Left colon (tissue), 2 donors: Measurements from ENCODE around the gene PRKCE. TPM values are rescaled to one million over a fixed set of nuclear protein-coding genes. Genes with fewer than 3 reads are reported as not detected.

ENCODE experiments used
- ATAC-seq: fragments of 200-7000 bp; cut with Tn5 transposase; one replicate; pipeline ENCODE4 v1.9.1; 2020; ENCODE audit warnings: mild to moderate bottlenecking, moderate library complexity
- DNase-seq, 2 donors: peaks; one replicate each; pipeline ENCODE4 v3.0.0-alpha.2; 2020
- intact Hi-C, 2 donors: fragments of 100-400 bp; cut with DNase I in 1 of 2; cut with micrococcal nuclease in 1 of 2; formaldehyde crosslinking; loops; one replicate each; pipeline versions ENCODE4 v1.11.2 to v1.14.0; 2022; cut with DNase I, micrococcal nuclease
- total RNA-seq, 2 donors: library from RNA; stranded (reverse); fragmentation: NEBNext Ultra II Directional; extraction: Animal tissue kit (Norgen Biotek cat#: 25700); gene quantifications; one replicate each; pipeline ENCODE4 v1.2.1, GENCODE V29; 2021
- donor health status: DM: no; HTN: no; CAD: no.
- donor health status: DM: yes; HTN: yes; CAD: no.

PRKCE gene
- total RNA-seq, 2 donors from 2014 or later: 22.2 to 29.2 TPM

DNA sequence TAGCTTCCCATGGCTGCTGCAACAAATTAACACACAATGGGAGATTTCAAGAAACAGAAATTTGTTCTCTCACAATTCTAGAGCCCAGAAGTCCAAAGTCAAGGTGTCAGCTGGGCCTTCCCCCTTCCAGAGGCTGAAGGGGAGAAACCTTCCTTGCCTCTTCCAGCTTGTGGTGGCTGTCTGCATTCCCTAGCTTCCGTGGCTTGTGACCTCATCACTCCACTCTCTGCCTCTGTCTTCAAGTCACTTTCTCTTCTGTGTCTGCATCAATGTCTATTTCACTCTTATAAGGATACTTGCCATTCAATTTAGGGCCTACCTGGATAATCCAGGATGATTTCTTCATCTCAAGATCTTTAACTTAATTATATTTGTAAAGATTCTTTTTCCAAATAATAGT lies 23.6 kb upstream of the PRKCE start:
- intact Hi-C loops: no loop called here
- DNase-seq (no peak), ATAC-seq (no peak)

DNA sequence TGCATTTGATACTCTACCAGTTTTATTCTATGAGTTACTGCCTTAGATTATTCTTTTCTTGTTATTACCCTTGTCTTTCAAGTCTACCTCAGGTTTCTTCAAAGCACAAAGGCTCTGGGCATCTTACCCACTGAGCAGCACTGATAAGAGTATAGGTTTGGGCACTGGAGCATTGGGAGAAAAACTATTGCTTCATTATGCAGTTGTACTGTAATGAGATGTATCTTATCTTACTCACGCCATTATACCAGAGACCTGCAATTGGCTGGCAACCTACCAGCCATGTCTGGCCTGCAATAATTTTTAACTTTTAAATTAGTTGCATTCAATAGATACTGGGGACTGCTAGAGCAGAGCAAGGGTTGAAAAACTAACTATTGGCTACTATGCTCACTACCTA lies 21.5 kb upstream of the PRKCE start:
- no peak for DNase-seq
- intact Hi-C loops: no loop called here

DNA sequence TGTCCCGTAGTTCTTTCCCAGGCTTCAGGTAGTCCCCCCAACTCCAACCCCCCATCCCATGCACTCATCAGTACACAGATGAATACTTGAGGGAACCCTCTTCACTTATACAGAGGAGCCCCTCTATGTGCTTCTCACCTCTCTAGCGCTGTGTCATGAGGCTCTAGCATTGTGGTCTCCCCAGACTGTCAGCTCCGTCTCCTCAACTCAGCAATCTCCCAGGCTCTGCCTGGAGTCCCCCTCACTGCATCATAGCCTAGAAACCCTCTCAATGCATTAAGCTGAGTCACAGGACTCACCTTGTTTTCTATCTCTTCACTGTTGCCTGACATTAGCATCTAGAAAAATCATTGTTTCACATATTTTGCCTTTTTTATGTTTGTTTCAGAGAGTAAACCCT lies 20.2 kb upstream of the PRKCE start:
- DNase-seq (no peak), ATAC-seq (no peak)
- intact Hi-C loops: no loop called here

More for the DNA sequence above, 21.5 kb upstream of the PRKCE start:
- ATAC-seq: no peak

DNA sequence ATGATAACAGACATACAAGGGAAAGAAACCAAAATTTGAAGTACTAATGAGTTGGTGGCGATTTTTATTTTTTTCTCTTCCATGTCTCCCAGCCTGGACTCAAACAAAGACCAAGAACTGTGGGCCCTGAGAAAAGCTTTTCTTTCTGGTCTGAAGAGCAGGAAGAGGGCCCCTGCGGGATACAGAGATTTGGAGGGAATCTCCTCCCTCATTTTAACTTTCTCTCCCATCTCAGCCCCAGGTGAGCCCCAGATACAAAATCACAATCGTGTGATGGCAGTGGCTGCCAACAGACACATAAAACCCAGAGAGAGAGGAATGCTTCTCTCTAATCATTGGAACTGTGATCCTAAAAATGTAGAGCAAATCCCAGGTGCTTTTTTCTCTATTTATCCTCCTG lies 19.5 kb upstream of the PRKCE start:
- ATAC-seq (no peak), DNase-seq (no peak)
- intact Hi-C loops: no loop called here

DNA sequence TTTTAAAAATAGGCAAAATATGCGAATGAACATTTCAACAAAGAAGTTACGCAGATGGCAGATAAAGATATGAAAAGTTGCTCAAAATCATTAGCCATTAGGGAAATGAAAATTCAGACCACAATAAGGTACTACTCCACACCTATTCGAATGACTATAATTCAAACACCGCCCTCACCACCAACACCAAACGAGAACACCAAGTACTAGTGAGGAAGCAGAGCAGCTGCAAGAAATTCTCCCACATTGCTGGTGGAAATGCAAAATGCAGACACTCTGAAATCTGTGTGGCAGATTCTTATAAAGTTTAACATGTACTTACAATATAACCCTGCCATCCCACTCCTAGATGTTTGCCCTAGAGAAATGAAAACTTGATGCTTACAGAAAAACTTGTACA lies 17.3 kb upstream of the PRKCE start:
- intact Hi-C loops: no loop called here
- ATAC-seq (no peak), DNase-seq (no peak)

DNA sequence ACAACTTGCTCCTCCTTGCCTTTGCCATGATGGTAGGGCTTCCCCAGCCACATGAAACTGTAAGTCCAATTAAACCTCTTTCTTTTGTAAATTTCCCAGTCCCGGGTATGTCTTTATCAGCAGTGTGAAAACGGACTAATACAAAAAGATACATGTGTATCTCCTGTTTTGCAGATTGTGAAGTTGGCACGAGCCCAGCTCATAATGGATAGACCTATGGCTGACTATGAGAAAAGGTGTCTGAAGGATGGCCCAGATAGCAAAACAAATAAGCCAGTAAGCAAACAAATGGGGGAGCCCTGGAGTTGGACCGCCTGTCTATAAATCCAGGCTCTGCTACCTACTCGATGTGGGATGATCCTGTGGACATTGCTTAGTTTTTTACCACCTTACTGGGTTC lies 15.5 kb upstream of the PRKCE start:
- ATAC-seq: no peak
- intact Hi-C loops: no loop called here
- no peak for DNase-seq

DNA sequence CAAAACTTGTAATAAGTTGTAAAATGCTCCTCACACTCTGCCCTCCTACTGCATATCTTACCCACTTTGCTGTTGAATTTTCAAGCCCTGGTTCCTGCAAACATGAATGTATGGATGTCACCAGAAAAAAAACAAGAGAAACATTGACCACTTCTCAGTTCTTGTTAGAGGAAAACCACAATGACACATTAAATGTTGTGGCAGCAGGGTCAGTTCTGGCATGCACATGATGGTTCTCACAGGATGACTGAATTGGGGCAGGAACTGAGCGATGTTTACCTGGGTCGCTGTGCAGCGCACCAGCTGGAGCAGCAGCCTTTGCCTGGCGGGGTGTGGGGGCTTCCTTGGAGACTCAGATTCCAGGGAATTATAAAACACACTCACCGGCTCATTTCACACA lies 14.0 kb upstream of the PRKCE start:
- no peak for DNase-seq
- ATAC-seq: no peak
- intact Hi-C loops: no loop called here

DNA sequence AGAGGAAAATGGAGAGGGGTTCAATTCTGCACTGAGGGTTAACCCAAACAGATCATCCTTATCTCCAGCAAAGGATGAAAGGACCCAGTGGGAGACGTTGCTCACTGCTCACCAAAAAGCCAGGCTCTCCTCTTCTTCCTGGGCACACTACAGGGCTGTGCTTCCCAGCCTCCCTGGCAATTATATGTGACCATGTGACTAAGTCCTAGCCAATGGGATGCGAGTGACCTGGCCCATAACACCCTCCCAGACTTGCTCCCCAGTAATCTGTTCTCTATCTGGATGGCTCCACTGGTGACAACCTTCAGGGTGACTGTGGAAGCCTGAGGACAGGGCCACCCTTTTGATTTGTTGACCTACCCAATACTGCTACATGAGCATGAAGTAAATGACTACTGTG lies 10.9 kb upstream of the PRKCE start:
- DNase-seq: no peak
- intact Hi-C loops: loop anchor here (5.0 kb wide), 1 partner anchor 297 kb away; no protein-coding TSS in a partner anchor

DNA sequence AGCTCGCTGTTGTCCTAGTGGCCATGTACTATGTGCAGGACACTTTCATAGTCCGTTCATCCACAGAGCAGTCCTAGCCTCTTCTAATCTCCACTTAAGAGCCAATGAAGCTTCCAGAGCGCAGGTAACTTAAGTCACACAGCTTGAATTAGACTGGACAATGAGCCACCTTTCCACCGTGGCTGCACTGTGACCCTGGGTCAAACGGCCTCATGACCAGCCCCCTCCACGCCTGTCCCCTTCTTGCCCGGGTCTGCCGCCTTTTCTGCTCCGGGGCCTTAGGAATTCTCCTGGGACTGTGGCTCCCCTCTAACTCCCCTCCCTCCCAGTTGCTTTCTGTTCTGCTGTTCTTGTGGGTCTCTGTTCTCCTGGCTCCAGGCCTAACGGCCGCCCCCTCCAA lies 8.4 kb upstream of the PRKCE start:
- DNase-seq: no peak
- intact Hi-C loops: loop anchor here (5.0 kb wide), 1 partner anchor 294 kb away; no protein-coding TSS in a partner anchor
- peak; percentile 35 for ATAC-seq

More for the DNA sequence above, 10.9 kb upstream of the PRKCE start:
- ATAC-seq: no peak

DNA sequence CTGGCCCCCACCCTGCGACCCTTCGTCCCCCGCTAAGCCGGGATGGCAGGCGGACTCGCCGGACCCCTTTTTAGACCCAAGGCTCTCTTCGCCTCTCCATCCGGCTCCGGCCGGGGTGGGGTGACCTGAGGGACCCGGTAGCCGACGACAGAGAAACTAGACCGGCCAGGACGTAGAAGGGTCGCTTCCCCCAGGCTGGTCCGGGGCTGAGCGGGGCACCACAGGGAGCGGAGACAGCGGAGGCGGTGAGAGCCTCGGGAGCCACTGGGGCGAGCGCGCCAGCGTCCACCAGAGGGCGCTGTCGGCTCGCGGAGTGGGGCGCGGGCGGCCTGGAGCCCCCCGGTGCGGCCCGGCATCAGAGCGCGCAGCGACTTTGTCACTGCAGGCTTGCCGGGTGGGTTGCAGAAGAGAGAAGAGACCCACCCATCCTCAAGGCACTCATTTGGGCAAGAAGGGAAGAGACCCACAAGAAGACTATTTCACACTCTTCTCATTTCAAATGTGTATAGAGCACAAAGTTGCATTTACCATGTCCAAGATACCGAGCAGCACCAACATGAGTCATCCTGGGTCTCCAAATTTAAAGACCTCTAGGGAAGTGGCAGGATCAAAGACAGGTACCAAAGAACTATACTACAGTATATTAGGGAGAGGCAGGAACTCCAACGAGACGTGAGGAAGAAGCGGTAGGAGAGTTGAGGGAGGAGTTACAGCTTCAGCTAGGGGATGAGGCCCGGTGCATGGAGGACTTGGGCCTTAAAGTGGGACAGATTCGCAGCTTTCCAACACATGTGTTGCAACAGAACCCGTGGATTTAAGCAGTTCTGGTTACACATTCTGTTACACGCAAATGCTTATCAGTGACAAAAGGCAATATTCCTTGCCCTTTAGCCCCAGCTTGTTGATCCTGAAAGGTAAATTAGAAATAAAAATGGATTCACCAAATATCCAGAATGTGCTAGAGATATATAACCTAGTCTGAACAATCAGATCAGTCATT lies 7.6 kb upstream of the PRKCE start:
- DNase-seq (peak in 1 of 2 donors; percentile 75), ATAC-seq (peak; percentile 96)
- intact Hi-C loops: loop anchor here (5.0 kb wide), 1 partner anchor 293 kb away; no protein-coding TSS in a partner anchor

DNA sequence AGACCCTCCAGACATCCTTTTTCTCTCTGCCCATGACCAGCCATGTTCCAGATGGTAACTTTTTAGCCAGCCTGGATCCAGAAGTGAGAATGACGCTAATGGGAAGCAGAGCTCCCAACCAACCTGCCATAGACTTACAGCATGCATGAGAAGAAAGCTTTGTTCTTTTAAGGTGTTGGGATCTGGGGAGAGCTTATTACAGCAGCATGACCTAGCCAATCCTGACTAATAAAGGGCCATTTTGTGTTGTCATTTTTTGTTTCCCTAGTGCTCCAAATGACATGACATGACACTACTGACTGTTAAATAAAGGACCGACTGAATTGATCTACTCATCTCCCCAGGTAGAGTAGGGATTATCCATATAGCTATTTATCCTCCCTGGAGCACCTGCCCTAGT lies 5.2 kb upstream of the PRKCE start:
- intact Hi-C loops: loop anchor here in 1 of 2 donors (5.0 kb wide), 1 partner anchor 131 kb away; no protein-coding TSS in a partner anchor

DNA sequence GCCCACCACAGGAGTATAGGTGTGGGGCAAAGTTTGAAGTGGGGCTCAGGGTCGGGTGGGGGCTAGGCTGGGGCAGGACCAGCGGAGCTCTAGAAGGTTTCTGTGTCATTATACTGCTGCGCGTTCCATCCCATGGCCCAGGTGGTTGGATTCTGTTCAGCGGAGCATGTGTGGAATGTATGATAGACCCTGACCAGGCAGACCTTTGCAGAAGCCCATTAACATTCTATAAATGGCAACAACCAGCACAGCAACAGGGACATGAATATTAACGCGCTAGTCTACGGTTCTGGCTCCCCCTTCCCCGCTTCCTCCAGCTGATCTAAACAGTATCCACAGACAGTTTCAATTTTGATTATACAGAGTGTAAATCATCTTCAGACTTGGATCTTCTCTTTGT lies 4.1 kb upstream of the PRKCE start:
- DNase-seq (no peak), ATAC-seq (no peak)
- intact Hi-C loops: loop anchor here in 1 of 2 donors (5.0 kb wide), 1 partner anchor 130 kb away; no protein-coding TSS in a partner anchor

More for the DNA sequence above, 5.2 kb upstream of the PRKCE start:
- DNase-seq: no peak
- ATAC-seq: no peak

DNA sequence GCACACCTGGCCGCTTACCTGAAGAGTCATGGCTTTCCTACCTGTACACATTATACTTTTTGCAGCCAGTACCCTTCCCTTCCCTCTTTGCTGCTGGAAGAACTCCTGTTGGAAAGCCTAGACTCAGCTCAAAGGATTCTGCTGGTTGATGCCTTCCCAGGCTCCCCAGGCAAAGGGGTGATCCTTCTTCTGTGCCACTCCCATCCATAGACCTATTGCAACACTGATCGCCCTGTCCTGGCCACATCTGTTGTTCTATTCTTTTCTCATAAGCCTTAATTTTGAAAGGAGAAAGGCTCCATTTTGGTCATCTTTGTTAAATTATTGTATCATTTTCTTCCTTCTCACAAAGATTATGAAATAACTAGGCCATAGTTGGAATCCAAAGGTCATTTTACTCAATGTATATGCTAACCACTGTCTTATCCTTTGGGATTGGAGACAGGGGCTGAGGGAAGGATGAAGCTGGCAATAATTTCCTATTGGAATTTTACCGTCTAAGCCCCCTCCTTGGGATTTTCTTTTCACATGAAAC lies 3.4 kb upstream of the PRKCE start:
- intact Hi-C loops: loop anchor here in 1 of 2 donors (5.0 kb wide), 1 partner anchor 129 kb away; no protein-coding TSS in a partner anchor
- DNase-seq (no peak), ATAC-seq (no peak)

DNA sequence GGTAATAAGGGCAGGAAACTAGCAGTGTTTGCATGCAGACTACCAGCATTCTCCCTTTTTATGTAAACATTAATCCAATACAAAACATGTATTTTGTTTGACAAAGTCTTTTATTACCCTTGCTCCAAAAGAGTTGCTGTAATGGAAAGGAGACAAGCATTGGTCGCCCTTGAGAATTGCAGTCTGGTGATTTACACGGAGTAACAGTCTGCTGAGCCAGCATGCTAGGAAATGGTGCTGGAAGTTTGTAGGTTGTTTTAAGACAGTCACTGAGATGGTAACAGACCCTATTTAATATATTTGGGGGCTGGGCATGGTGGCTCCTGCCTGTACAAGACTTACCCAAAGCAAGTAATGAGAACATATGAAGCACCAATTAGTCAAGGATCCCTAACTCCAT lies 2.8 kb upstream of the PRKCE start:
- ATAC-seq: no peak
- intact Hi-C loops: loop anchor here in 1 of 2 donors (5.0 kb wide), 1 partner anchor 129 kb away; no protein-coding TSS in a partner anchor
- no peak for DNase-seq

DNA sequence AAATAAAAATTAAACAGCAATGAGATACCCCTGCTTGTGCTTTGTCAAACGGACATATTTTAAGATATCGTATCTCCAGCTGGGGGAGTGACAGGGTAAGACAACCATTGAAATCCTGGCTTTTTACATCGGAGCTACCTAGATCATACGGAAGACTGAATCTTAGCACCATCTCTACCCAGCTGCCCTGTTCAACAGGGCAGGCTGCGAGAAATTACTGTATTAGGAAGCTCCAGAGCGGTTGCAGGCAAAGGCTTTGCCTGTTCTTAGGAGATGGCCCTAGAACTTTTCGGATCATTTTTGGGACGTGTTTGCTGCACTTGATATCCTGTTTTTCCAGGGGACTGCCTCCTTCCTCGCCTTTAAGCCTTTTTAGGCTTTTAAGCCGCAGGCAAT lies 2.0 kb upstream of the PRKCE start:
- DNase-seq (no peak), ATAC-seq (peak; percentile 12)
- intact Hi-C loops: loop anchor here in 1 of 2 donors (5.0 kb wide), 1 partner anchor 128 kb away; no protein-coding TSS in a partner anchor

DNA sequence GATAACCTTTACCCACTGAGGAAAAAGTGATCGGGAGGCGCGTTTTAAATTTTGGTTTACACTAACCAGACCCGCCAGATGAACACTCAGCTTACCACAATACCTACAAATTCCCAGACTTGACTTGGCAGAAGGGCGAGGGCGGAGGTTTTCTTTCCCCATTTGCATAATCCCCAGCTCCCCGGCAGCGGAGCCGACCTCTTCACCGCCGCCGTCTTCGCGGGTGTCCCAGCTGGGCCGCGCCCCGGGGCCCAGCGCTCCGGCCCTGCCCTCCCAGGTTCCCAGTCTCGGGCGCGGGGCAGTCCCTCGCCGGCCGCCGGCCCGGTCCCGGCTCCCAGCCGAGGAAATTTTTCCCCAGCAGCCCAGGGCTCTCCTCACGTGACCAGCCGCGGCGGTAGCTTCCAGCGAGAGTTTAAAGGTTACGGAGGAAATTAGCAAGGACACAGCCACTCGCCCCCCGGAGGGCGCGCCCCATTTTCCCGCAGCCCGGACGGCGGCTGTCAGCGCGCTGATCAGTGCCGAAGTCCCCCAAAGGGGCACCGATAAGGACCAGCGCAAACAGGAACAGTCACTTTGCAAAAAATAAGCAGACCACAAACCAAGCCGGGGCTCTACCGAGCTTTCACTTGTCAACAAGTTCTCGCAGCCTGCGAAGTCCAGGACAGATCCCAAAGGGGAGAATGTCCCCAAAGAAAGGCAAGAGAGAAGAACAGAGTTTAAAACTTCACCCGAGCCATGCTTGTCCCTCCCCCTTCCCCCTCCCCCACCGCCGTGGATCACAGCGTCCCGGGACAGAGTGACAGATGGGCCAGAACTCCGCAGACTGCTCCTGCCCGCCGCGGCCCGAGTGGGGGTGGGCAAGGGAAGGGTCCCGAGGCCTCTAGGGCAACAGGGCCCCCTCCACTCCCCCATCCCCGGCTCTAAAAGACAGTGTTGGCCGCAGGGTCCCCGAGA lies 1.3 kb upstream of the PRKCE start:
- intact Hi-C loops: loop anchor here (5.0 kb wide), 1 partner anchor 127 kb away; no protein-coding TSS in a partner anchor
- peak; percentile 59 for ATAC-seq
- DNase-seq: peak; percentile 77 to 89

DNA sequence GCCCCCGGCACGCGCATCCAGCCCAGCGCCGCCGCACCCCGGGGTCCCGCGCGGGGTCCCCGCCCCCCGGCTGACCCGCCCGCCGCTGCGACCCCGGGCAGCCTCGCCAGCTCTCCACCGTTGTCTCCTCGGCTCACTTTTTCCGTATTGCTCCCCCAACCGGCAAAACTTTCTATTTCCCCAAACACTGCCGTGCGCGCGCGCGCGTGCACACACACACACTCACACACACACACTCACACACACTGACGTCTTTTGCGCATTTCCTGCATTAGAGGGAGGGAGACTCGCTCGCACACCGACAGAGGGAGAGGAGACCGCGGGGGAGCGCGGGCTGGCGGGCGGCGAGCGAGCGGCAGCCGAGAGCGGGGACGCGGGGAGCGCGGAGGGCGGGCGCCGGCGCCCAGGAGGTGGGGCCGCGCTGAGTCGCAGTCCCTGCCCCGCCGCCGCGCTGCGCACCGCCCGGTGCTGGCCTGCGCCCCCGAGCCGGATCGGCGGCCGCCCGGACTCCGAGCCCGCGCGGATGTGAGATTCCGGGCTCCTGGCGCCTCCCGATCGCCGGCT lies 542 bp upstream of the PRKCE start:
- ATAC-seq (peak; percentile 73), DNase-seq (peak; percentile 95 to 96)
- intact Hi-C loops: loop anchor here in 1 of 2 donors (5.0 kb wide), 1 partner anchor 126 kb away; no protein-coding TSS in a partner anchor
